Spleen (tissue), 11 donors: ENCODE data around the gene CDK7. TPM values are rescaled to one million over a fixed set of nuclear protein-coding genes. Genes with fewer than 3 reads are reported as not detected.

Experiments used
- DNase-seq: peaks from one replicate; pipeline ENCODE4 v3.0.0-alpha.2; 2020
- H3K27ac ChIP-seq, 8 donors: fragments of 200-600 bp; sonication (generic) in 7 of 8; 1 replicate in 4 of 8; 2 replicates in 4 of 8; pipeline versions ENCODE4 v1.5.0 to v1.8.0; 2016 to 2021; ENCODE audit warnings: inconsistent platforms in 4 of 8, mild to moderate bottlenecking in 4 of 8, moderate library complexity in 1 of 8
- H3K27me3 ChIP-seq, 7 donors: fragments of 200-600 bp; sonication (generic) in 6 of 7; replicated peaks in 1 of 7; 1 replicate in 4 of 7; 2 replicates in 3 of 7; pipeline versions ENCODE4 v1.5.0 to v1.8.0; 2016 to 2021; ENCODE audit warnings: inconsistent platforms in 3 of 7, mild to moderate bottlenecking in 1 of 7
- H3K36me3 ChIP-seq, 6 donors: fragments of 200-600 bp; sonication (generic) in 5 of 6; 1 replicate in 4 of 6; 2 replicates in 2 of 6; pipeline versions ENCODE4 v1.5.0 to v1.8.0; 2016 to 2021; ENCODE audit warnings: inconsistent platforms in 2 of 6
- H3K4me1 ChIP-seq, 6 donors: fragments of 200-600 bp; sonication (generic) in 5 of 6; 1 replicate in 3 of 6; 2 replicates in 3 of 6; pipeline versions ENCODE4 v1.5.0 to v1.8.0; 2016 to 2021; ENCODE audit warnings: inconsistent platforms in 3 of 6
- H3K4me3 ChIP-seq, 8 donors: fragments of 200-600 bp; sonication (generic) in 7 of 8; 1 replicate in 4 of 8; 2 replicates in 4 of 8; pipeline versions ENCODE4 v1.5.0 to v1.8.0; 2016 to 2021; ENCODE audit warnings: inconsistent platforms in 4 of 8, mild to moderate bottlenecking in 4 of 8, moderate library complexity in 2 of 8
- H3K9me3 ChIP-seq, 8 donors: fragments of 200-600 bp; sonication (generic) in 7 of 8; 1 replicate in 4 of 8; 2 replicates in 4 of 8; pipeline versions ENCODE4 v1.5.0 to v1.8.0; 2016 to 2021; ENCODE audit warnings: inconsistent platforms in 4 of 8
- POLR2A ChIP-seq, 3 donors: fragments of 450-650 bp; IDR thresholded peaks; one replicate each; pipeline ENCODE4 v1.5.1; 2017; ENCODE audit warnings: antibody characterized with exemption in 3 of 3, mild to moderate bottlenecking in 1 of 3
- POLR2AphosphoS5 ChIP-seq, 3 donors: sonication (generic); formaldehyde crosslinking; IDR thresholded peaks; one replicate each; pipeline ENCODE4 v1.5.1; 2017; ENCODE audit warnings: antibody characterized with exemption in 3 of 3
- WGBS, 5 donors: extraction: QIAGEN DNeasy Blood & Tissue Kit in 3 of 5; methylation state at CpG; one replicate each; pipeline versions ENCODE4 v1.1.5 to v1.1.7; 2013 to 2018; 5-methylcytosine and 5-hydroxymethylcytosine counted together
- intact Hi-C: fragments of 100-400 bp; cut with DNase I; formaldehyde crosslinking; loops from one replicate; pipeline ENCODE4 v1.15.0; 2023; ENCODE audit warnings: low total_unique reads
- polyA plus RNA-seq, 3 donors: library from polyadenylated mRNA; stranded (reverse); fragments of 200-250 nt; gene quantifications; one replicate each; pipeline ENCODE4 v1.2.1, GENCODE V29; 2013
- total RNA-seq, 7 donors: library from RNA; depleted of rRNA in 3 of 7; stranded (reverse); fragments of >200 nt in 3 of 7; fragmentation: NEBNext Ultra II Directional in 4 of 7; extraction: Animal tissue kit (Norgen Biotek cat#: 25700) in 4 of 7; gene quantifications; one replicate each; pipeline versions ENCODE4 v1.1.0 to v1.2.1, GENCODE V29; 2016 to 2021
- TF ChIP-seq, protein P1 (sequence below), 11 experiments: fragments of 200-600 bp in 7 of 11; fragments of 450-650 bp in 4 of 11; sonication (generic) in 4 of 11; IDR thresholded peaks in 8 of 11; conservative IDR thresholded peaks in 3 of 11; 1 replicate in 7 of 11; 2 replicates in 4 of 11; pipeline versions ENCODE4 v1.4.0 to v1.8.0; 2016 to 2021; ENCODE audit warnings: antibody characterized with exemption in 11 of 11, inconsistent platforms in 4 of 11, mild to moderate bottlenecking in 1 of 11
- donor health status: healthy with polysubstance abuse.
- donor health status: DM: no; HTN: no; CAD: no; lungs with moderate emphysema.
- donor health status: DM: no; HTN: no; CAD: no.
- donor health status: Bipolar disorder and iron deficiency.
- donor health status: healthy.
- donor health status: DM: no; HTN: no; CAD: no.
- donor health status: DM: yes; HTN: yes; CAD: no.

Gene CDK7
- total and polyA plus RNA-seq, 10 donors: 12.9 to 21.9 (median 17.9) TPM

DNA sequence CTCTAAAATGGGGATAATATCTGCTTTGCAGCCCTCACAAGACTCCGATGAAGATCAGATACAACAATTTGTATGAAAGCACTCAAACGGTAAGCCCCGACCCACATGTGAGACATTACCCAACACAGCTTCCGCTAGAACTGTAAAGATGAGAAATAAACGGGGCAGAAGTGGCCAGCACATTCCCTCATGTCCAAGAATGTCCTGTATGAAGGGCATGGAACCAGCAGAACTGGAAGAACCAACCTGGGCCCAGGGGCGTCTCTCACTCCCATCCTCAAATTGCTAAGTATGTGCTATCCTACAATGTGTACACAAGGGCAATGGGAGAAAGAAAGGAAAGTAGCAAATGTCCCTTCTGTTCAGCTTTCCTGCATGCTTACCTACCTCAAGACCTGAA, 64.9 kb downstream of the CDK7 start:
- no peaks in the 10 kb centered on the region for H3K4me1 ChIP-seq
- TF ChIP-seq, protein P1, sequence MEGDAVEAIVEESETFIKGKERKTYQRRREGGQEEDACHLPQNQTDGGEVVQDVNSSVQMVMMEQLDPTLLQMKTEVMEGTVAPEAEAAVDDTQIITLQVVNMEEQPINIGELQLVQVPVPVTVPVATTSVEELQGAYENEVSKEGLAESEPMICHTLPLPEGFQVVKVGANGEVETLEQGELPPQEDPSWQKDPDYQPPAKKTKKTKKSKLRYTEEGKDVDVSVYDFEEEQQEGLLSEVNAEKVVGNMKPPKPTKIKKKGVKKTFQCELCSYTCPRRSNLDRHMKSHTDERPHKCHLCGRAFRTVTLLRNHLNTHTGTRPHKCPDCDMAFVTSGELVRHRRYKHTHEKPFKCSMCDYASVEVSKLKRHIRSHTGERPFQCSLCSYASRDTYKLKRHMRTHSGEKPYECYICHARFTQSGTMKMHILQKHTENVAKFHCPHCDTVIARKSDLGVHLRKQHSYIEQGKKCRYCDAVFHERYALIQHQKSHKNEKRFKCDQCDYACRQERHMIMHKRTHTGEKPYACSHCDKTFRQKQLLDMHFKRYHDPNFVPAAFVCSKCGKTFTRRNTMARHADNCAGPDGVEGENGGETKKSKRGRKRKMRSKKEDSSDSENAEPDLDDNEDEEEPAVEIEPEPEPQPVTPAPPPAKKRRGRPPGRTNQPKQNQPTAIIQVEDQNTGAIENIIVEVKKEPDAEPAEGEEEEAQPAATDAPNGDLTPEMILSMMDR (IDR thresholded peaks at IDR 0.05 in 8 of 11, conservative IDR thresholded peaks at IDR 0.05 in 3 of 11): no peak
- TF ChIP-seq POLR2AphosphoS5 (IDR thresholded peaks at IDR 0.05) (no peak), POLR2A (IDR thresholded peaks at IDR 0.05) (no peak)
- DNase-seq: no peak
- peaks cover 0 to 72% (median under 1%) of the 10 kb centered on the region in 6 donors for H3K36me3 ChIP-seq
- H3K4me3 ChIP-seq: no peak overlapping the region
- H3K27me3 ChIP-seq: no peaks in the 10 kb centered on the region
- H3K27ac ChIP-seq: no peak overlapping the region
- no peaks in the 10 kb centered on the region for H3K9me3 ChIP-seq
- WGBS, 5 donors: 80 to 87% (median 85%) methylated on average over 6 of the region's 6 CpGs
- intact Hi-C loops: no loop called here

- WGBS, 5 donors: 73 to 84% (median 76%) methylated on average over 5 of the region's 5 CpGs
- H3K36me3 ChIP-seq: peaks cover 0 to 72% (median 0%) of the 10 kb centered on the region in 6 donors
- peak overlapping the region in 2 of 8 donors; percentile 50 to 67 for H3K27ac ChIP-seq
- intact Hi-C loops: no loop called here
- no peaks in the 10 kb centered on the region for H3K27me3 ChIP-seq
- no peak for TF ChIP-seq POLR2AphosphoS5 (IDR thresholded peaks at IDR 0.05)
- TF ChIP-seq POLR2A (IDR thresholded peaks at IDR 0.05): no peak
- TF ChIP-seq, protein P1 (IDR thresholded peaks at IDR 0.05 in 8 of 11, conservative IDR thresholded peaks at IDR 0.05 in 3 of 11): no peak
- no peak for DNase-seq
- H3K9me3 ChIP-seq: no peaks in the 10 kb centered on the region
- no peak overlapping the region for H3K4me3 ChIP-seq
- H3K4me1 ChIP-seq: no peaks in the 10 kb centered on the region
These were observed 66.0 kb downstream of the CDK7 start for GRCh38 chr5:69300537-69301203.

- DNase-seq: no peak
- Histone ChIP-seq H3K9me3 (peaks cover 0 to 9% (median 4%) of the 10 kb centered on the region in 8 donors), H3K4me3 (no peak overlapping the region), H3K4me1 (no peaks in the 10 kb centered on the region), H3K27me3 (no peaks in the 10 kb centered on the region), H3K36me3 (peaks cover 0 to 81% (median 18%) of the 10 kb centered on the region in 6 donors), H3K27ac (no peak overlapping the region)
- TF ChIP-seq, protein P1 (IDR thresholded peaks at IDR 0.05 in 8 of 11, conservative IDR thresholded peaks at IDR 0.05 in 3 of 11): no peak
- TF ChIP-seq POLR2AphosphoS5 (IDR thresholded peaks at IDR 0.05) (no peak), POLR2A (IDR thresholded peaks at IDR 0.05) (no peak)
- 91 to 97% (median 96%) methylated on average over 8 of the region's 8 CpGs for WGBS, 5 donors
- intact Hi-C loops: no loop called here
These were observed 70.8 kb downstream of the CDK7 start for GRCh38 chr5:69305512-69305911.

DNA sequence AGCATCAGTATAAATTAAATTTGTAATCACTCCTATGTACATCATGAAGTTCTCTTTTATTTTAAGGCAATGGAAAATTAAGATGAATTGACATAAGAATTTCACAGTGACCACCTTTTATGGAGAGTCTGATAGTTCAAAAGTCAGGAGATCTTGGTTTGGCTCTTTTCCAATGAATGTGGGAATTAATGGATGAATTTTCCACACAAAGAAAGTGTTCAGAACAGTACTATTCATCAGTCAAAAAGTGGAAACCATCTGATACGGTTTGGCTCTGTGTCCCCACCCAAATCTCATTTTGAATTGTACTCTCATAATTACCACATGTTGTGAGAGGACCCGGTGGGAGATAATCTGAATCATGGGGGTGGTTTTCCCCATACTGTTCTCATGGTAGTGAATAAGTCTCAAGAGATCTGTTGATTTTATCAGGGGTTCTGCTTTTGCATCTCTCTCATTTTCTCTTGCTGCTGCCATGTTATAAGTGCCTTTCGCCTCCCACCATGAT, 73.4 kb downstream of the CDK7 start:
- H3K9me3 ChIP-seq: peaks cover 0 to 9% (median 4%) of the 10 kb centered on the region in 8 donors
- TF ChIP-seq POLR2A (IDR thresholded peaks at IDR 0.05) (no peak), POLR2AphosphoS5 (IDR thresholded peaks at IDR 0.05) (no peak)
- TF ChIP-seq, protein P1 (IDR thresholded peaks at IDR 0.05 in 8 of 11, conservative IDR thresholded peaks at IDR 0.05 in 3 of 11): no peak
- H3K27me3 ChIP-seq: no peaks in the 10 kb centered on the region
- no peak for DNase-seq
- H3K4me3 ChIP-seq: no peak overlapping the region
- H3K36me3 ChIP-seq: peaks cover 0 to 89% (median 22%) of the 10 kb centered on the region in 6 donors
- intact Hi-C loops: no loop called here
- H3K27ac ChIP-seq: no peak overlapping the region
- peaks cover 0 to 10% (median 0%) of the 10 kb centered on the region in 6 donors for H3K4me1 ChIP-seq
- 53 to 75% (median 69%) methylated on average over 3 of the region's 3 CpGs for WGBS, 5 donors
